GM18870 (cell line): ENCODE data around the gene BHLHA15.

Source experiments
- ATAC-seq: cut with Tn5 transposase; IDR thresholded peaks from one replicate; pipeline ENCODE4 v1.9.1; 2021; ENCODE audit warnings: moderate library complexity; ENCODE audit not compliant: unreplicated experiment

BHLHA15 gene

DNA sequence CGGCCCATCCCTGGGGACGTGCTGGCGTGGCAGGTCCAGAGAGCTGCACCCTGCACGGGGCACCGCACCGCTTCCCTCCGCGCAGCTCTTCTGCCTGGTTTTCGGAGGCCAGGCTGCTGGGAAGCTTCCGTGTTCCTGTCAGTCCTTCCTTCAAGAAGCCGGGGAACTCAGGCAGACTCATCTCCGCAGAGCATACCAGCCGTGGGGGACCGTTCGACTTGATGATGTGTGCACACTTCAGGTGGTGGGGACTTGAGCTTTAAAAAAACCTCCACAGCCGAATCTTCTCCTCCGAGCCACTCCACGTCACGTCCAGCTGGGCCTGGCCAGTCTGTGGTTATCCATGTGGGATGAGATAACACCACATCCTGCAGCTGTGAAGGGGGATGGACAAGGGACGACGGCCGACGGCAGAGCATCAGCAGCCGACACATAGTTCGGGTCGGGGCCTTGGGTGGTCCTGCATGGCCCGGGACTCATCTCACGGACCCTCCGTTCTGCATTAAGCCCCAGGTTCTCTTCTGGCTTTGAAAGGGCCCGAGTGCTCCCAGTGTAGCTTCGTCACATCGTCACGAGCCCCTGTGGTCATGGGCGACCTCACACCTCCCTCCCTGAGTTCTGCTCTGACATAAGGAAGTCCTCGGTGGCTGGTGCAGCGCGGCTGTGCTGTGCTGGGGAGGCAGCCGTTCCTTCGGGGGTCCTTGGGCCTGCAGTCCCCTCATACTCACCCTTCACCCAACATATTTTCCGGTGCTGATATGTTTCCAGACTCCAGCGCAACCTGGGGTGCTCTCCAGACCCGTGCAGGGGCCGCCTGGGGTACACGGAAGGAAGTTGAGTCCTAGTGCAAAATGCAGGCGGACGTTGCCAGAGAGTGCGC lies 4.5 kb upstream of the BHLHA15 start:
- no peak for ATAC-seq

DNA sequence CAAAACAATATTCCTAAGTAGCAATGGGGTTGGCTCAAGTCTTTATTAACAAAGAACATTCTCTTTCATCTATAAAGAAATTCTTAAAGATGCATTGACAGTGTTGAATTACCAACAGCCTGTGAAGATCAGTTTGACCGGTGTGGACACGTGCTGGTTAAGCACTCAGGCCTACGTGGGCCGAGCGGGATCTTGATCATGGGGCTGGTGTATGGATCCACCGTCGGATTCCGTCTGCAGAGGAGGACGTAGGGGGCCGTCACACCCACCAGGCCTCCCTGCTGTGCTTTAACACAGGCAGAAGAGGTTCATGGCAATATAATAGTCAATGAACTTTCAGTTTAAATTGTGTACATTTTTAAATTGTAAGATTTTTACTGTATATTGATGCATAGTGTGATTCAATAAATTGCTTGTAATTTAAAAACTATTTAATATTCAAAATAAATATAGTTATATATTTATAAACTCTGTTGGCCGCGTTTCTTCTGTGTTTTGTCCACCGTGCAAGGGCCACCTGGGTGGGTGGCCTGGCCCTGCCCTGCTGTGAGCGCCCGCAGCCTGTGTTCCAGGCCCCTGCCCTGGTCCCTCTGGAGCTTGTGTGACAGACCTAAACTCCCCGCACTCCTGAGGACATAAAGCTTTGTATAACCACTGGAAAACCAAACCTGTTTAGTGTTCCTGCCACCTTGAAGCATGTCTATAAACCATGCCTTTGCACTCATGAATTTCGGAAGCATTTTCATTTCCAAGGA lies 1.9 kb upstream of the BHLHA15 start:
- no peak for ATAC-seq

DNA sequence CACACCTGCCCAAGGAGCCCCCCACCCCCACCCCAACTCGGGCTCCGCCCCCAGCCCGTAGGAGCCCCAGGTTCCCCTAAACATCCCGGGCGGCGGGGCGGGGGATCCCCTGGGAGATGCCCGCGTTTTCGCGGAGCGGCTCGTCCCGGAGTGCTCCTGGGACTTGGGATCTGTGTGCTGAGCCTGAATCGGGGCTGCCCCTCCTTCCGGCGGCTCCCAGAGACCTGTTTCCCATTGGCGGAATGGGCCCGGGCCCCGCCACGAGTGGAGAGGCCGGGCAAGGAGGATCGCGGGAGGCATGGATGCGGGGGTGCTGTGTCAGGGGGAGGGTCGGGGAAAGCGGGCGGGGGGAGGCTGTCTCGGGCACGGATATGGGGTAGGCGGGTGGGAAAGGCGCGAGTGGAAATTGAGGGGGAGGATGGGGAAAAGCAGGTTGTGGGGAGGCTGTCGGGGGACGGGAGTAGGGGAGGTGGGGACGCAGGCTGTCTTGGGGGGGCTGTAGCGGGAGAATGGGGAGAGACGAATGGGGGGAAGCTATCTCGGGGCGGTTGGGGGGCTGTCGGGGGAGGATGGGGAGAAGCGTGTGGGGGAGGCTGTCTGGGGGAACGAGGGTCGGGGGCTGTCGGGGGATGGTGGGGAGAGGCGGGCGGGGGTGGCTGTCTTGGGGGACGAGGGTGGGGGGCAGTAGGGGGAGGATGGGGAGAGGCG lies 572 bp upstream of the BHLHA15 start:
- no peak for ATAC-seq

DNA sequence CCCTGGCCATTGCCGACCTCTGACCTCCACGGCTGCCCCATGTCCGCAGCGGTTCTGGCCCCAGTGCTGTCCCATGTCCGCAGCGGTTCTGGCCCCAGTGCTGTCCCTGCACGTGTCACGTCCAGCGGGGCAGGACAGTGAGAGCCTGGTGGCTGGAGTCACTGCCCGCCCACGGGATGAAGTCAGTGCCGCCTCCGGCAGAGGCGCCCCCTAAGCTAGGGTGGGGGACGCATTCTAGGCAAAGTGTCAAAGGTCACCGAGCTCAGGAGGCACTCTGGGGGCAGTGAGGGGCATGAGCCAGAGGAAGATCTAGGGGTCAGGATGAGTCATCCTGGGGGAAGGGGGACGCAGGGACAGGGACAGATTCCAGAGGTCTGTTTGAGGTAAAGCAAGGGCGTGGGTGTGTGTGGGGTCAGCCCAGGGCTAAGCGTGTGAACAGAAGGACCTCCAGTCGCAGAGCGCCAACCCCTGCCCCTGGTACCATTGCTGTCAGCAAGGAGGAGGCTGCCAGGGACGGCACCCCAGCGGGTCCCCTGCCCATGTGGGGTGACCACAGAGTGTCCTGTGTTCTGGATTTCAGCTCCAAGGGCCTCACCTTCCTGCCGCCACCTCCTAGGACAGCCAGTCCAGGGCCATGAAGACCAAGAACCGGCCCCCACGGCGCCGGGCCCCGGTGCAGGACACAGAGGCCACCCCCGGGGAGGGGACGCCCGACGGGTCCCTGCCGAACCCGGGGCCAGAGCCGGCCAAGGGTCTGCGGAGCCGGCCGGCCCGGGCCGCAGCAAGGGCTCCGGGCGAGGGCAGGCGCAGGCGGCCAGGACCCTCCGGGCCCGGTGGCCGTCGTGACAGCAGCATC lies 665 bp downstream of the BHLHA15 start:
- ATAC-seq = no peak

DNA sequence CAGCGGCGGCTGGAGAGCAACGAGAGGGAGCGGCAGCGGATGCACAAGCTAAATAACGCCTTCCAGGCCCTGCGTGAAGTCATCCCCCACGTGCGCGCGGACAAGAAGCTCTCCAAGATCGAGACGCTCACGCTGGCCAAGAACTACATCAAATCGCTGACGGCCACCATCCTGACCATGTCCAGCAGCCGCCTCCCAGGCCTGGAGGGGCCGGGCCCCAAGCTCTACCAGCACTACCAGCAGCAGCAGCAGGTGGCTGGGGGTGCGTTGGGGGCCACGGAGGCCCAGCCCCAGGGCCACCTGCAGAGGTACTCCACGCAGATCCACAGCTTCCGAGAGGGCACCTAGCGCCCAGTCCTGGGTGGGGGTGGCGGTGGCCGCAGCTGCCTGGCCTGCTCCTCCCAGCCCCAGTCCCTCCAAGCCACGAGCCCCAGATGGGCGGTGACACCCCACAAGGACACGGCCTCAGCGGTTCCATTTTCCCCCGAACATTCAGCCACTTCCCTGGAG lies 1.3 kb downstream of the BHLHA15 start:
- no peak for ATAC-seq

DNA sequence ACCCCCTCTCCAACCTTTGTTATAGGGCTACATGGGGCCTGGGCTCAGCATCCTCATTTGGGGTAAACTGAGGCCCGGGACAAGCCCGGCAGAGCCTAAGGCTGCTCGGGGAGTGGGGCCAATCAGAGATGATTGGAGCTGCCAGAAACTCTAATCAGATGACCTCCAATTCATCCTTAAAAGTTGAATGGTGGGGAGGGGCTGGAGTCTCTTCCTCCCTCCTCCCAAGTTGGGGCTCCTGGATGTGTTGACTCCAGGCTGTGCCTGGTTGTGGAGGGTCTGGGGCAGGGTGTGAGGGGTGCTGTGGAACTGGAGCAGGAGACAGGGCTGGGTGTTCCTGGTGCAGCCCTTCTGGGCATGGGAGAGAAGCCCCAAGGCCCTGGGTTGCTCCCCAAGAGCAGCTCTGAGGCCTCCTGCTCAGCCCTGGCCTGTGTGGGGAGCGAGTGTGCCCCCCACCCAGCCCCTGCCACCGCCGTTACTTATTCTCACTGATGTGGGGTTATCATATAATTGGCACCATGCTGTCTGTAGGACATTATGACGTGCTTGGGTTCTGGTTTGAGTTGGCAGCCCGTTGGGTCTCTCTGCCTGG lies 2.2 kb downstream of the BHLHA15 start:
- ATAC-seq = no peak

DNA sequence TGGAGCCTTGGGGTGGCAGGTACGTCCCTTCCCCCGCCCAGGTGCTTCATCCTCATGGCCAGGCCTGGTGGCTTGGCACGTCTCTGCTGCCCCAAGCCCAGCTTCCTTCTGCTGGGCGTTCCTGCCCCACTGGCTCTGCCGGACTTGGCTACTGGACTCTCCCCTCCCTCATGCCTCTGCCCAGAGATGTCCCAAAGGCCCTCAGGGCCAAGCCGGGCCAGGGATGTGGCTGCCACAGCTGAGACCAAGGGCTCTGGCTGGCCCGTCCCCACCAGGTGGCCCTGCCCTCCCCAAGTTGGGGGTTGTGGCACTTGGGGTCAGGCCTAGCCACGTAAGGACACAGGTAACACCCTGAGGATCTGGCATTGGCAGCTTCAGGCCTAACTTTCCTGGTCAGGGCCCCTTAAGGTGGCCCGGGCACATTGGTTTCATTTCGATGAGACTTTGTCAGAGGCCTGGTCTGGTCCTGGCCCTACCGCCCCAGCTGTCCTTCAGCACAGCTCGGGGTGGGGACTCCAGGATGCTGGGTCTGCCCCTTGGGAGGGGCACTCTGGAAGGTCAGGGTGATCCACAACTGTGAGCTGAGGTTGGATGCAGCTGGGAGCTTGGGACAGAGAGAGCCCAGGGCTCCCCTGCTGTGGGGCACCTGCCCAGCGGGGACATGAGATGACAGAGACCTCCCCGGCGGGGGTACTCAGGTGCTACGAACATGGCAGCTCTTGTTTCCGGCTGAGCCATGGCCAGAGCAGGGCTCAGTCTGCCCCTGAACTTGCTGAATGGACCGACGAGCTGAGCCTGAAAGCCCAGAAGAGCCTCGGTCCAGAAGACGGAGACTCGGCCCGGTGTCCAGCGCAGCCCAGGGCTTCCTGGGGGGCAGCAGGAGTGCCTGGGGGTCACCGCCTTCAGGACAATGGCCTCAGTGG lies 2.9 kb downstream of the BHLHA15 start:
- no peak for ATAC-seq

DNA sequence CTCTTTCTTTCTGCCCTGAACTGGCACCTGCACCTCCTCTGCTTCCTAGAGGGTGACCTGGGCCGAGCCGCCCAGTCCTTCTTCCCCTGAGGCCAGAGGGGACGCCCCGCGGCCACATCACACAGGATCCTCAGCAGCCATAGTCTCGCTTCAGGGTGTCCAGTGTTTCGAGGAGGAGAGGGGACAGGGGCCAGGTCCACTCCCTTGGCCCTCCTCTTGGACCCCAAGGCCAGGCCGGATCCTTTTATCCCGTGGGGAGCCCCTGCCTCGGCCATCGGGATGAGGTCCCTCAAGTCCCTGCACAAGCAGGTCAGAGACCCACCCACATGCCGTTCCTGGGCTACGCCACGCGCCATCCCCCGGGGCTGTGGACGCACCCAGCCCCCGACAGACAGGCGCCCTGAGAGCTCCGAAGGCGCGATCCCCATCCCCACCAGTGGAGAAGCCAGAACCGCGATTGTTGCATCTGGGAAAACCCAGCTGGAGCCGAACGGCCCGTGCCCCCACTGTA lies 3.6 kb downstream of the BHLHA15 start:
- ATAC-seq = no peak

DNA sequence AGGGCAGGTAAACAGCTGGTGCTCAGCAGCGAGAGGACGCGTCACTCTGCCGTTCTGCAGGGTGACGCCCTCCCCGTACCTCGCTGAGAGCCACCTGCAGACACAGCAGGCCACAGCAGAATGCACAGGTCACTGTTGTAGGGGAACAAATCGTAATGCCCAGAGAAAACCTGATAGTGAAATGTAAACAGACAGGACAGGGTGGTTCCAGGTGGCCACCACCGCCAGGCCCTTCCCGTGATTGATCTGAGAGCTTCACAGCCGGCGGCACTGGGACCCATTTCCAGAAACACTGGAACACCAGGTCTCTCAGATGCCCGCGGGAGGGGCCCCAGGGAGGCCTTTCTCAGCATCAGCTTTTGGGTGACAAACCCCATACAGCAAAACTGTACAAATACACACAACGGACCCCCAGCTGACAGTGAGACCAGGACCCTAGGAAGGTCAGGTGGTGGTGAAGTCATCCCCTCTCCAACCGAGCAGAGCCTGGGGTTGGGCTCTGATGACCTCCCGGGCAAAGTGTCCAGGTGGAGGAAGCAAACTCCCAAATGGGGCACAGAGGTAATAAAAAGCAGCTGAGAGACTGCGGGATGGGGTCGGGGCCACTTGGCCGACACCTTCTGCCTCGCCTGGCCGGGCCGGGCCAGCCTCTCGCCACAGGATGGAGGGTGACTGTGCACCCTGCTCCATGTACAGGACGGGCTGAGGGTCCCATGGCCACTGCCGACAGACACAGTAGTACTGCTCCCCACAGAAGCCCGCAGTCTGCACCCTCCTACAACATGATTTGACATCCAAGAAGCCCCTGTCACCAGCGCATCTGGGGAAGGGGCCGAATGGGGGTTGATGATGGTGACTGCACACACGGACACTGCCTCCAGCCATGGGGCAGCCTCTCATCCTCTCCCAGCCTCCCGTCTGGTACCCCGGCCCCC lies 4.6 kb downstream of the BHLHA15 start:
- no peak for ATAC-seq

DNA sequence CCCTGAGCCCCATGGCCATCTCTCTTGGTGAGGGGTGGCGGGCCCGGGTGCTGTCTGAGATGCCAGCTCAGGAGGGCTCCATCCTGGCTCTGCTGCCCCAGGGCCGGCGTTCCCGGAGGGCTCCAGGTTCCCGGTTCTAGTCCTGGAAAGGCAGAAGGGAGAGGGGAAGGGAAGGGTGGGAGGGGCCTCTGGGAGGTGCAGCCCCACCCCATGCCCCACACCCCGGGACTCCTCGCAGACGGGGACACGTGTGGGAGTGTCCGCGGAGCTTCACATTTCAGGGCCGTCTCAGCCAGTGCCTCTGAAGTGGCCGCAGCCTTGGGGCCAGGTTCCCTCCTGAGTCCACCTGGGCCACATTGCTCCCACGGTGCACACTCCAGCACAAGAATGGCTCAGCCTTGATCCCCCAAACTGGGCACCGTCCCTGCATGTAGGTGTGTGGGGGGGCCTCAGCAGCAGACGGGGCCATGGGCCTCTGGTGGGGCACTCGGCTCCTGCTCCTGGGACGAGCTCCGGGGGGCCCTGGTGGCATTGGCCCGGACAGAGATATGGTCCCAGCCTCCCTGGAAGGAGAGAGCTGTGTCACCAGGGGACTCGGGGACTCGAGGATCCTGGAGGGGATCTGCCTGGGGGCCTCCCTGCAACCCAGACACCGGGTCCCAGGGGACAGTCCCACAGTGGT lies 5.8 kb downstream of the BHLHA15 start:
- no peak for ATAC-seq

DNA sequence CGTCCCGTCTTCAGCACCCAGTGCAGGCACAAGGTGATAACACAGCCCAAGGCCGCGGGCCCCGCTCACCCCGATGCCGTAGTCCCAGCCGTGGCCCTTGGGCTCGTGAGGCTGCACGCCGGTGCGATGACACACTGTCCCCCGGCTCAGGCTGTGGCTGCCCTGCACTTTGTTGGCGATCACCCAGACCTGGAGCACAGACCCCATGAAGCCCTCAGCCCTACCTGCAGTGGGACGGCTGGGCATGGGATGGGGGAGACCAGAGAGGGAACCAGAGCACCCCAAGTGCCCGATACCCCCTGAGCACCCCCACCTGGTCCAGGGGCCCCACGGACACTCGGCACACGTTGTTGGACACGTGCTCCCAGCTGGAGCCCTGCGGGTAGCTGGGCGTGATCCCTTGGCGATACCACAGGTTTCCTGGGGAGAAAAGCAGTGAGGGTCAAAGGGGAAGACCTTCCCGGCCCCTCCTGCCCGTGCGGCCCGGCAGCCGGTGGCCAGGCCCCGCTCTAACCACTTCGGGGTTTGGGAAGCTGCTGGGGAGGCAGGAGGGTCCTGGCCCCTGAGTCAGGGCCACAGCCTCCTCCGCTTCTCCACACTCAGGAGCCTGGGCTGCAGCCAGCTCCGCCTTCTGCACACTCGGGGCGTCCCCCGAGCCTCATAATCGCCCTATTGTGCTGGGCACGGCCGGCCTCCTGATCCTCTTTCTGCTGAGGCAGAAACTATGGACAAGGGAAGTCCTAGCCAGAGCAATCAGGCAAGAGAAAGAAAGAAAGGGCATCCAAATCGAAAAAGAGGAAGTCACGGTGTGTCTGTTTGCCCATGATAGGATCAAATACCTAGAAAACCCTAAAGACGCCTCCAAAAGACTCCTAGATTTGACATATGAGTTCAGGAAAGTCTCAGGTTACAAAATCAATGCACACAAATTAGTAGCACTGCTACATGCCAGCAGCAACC lies 6.7 kb downstream of the BHLHA15 start:
- no peak for ATAC-seq

DNA sequence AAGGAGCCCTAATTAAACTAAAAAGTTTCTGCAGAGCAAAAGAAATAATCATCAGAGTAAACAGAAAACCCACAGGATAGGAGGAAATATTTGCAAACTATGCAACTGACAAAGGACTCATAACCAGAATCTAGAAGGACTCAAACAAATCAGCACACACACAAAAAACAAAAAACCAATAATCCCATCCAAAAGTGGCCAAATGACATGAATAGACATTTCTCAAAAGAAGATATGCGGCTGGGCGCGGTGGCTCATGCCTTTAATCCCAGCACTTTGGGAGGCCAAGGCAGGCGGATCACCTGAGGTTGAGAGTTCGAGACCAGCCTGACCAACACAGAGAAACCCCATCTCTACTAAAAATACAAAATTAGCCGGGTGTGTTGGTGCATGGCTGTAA lies 8.1 kb downstream of the BHLHA15 start:
- ATAC-seq = peak; percentile 27

DNA sequence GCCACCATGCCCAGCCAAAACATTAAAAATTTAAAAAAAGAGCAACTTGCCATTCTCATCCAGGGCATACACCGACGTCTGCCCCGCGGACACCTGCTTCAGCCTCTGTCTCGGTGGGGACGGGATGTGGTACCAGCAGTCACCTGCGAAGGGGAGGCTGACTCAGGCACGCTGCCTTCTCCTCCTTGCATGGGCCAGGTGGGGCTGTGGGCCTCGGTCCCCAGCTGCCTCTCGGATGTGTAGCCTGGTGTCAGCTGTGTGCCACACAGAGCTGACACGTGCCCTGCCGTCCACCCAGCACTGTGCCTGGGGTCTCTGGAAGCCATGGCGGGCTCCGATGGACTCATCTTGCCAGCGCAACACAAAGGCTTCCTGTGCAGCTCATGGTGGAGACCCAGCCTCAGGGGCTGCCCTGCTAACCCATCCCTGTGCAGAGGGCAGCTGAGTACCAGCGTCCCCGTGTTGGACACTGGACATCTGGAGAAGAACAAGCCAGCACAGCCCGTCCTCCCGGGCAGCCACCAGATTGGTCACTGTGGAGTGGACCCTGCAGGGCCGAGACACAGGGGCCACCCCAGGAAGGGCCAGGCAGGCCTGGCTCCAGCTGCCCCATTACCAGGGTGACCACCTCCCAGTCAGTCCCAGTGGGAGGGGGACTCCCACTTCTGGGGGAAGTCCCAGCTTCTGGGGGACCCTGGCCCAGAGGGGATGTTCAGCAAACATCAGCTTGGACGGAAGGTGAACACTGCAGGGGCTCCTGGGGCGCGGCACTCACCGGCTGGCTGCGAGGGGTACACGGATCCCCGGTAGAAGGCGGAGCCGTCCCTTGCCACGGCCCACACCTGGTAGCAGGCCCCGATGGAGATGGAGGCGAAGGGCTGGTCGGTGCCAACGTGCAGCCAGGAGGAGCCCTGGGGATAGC lies 10.6 kb downstream of the BHLHA15 start:
- ATAC-seq = no peak

DNA sequence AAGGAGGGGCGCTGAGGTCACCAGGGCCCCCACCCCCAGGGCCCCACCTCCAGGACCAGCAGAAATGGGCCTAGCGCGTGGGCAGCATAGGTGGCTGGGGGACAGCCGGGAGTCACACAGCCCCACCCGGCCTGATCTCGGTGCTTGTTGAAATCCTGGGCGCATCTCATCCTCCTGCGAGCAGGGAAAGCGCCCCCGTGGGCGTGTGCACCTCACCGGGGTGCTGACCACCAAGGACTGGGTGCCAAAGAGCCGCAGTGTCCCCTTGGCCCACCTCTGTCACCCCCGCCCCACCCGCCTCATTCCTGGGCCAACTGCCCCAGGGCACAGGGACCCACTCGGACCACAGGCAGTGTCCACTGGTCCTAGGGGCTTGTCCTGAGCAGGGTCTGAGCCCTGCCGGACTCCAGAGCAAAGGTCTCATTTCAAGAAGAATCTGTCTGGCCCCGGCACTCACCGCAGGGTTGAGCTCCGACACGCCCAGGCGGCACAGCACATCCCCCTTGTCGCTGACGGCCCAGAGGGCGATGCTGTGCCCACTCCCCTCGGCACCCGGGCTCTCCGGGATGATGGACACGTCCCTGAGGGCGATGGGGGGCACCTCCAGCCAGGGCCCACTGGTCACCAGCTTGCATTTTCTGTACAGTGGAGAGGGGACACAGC lies 11.4 kb downstream of the BHLHA15 start:
- no peak for ATAC-seq
